ENCODE measurements around the gene PLD1.

DNA sequence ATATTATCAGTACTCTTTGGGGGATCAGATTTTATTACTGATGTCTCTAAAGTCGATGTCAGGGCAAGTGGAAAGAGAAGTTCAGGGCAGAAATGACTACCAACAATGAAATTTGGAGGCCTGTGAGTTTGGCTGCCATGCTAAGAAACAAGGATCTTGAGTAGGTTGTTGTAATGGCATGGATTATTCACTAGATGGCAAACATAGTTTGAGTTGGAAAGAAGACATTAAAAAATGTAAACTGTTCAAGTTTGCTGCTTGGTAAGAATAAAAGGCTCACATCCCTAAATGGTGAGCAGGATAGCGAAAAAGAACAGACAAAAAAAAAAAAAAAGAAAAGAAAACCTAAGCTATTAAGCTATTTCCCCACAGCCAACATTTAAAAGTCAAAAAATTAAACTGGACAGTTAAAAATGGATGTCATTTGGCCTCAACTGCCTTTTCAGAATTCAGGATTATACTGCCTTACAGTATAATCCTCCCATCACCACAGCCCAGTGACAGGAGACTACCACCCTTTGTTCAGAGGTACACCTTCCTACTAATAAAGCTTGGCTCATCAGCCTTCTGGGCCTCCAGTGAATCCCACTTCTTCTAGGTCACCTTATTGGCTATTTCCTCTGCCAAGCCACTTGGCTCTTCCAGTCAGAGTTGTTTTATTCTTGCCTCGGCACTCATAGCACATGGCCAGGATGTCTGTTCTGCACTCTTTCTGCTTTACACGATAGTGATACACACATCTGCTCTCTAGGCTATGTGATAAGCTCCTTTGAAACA is 163.7 kb downstream of the PLD1 start:
- TF ChIP-seq POLR2A (IDR thresholded peaks at IDR 0.05) (no peak), POLR2AphosphoS5 (IDR thresholded peaks at IDR 0.05) (no peak)
- TF ChIP-seq, protein P1, sequence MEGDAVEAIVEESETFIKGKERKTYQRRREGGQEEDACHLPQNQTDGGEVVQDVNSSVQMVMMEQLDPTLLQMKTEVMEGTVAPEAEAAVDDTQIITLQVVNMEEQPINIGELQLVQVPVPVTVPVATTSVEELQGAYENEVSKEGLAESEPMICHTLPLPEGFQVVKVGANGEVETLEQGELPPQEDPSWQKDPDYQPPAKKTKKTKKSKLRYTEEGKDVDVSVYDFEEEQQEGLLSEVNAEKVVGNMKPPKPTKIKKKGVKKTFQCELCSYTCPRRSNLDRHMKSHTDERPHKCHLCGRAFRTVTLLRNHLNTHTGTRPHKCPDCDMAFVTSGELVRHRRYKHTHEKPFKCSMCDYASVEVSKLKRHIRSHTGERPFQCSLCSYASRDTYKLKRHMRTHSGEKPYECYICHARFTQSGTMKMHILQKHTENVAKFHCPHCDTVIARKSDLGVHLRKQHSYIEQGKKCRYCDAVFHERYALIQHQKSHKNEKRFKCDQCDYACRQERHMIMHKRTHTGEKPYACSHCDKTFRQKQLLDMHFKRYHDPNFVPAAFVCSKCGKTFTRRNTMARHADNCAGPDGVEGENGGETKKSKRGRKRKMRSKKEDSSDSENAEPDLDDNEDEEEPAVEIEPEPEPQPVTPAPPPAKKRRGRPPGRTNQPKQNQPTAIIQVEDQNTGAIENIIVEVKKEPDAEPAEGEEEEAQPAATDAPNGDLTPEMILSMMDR (IDR thresholded peaks at IDR 0.05): peak in 3 of 4 experiments; percentile 53 to 76 (median 71)
